WTC11 (cell line): Measurements from ENCODE around the gene TCAP.

Experiments
- CBFB ChIP-seq: sonication (generic); formaldehyde crosslinking; IDR thresholded peaks from 2 replicates; pipeline ENCODE4 v1.8.1; 2022; ENCODE audit warnings: mild to moderate bottlenecking, low read depth, missing genetic modification reagents
- CREB1 ChIP-seq: sonication (generic); formaldehyde crosslinking; IDR thresholded peaks from 2 replicates; pipeline ENCODE4 v1.8.0; 2023; ENCODE audit warnings: mild to moderate bottlenecking, missing genetic modification reagents
- CTCF ChIP-seq: fragments of 200-600 bp; IDR thresholded peaks from 2 replicates; pipeline ENCODE4 v1.8.0; 2022; ENCODE audit warnings: antibody characterized with exemption
- FOXP4 ChIP-seq: sonication (generic); formaldehyde crosslinking; IDR thresholded peaks from 2 replicates; pipeline ENCODE4 v1.8.0; 2022; ENCODE audit warnings: mild to moderate bottlenecking, missing genetic modification reagents
- MAX ChIP-seq: sonication (generic); formaldehyde crosslinking; IDR thresholded peaks from 2 replicates; pipeline ENCODE4 v1.8.0; 2022; ENCODE audit warnings: mild to moderate bottlenecking, missing genetic modification reagents
- USF2 ChIP-seq: sonication (generic); formaldehyde crosslinking; IDR thresholded peaks from 2 replicates; pipeline ENCODE4 v1.8.1; 2023; ENCODE audit warnings: mild to moderate bottlenecking, missing genetic modification reagents, moderate library complexity

GRCh38 chr17:39648616-39649366 lies 16.4 kb upstream of the TCAP start:
- TF ChIP-seq CTCF (no peak), FOXP4 (CRISPR knock-in tag) (no peak), CBFB (CRISPR knock-in tag) (no peak), CREB1 (no peak), USF2 (CRISPR knock-in tag) (no peak), MAX (CRISPR knock-in tag) (no peak)
